HG03045 (cell line): ENCODE measurements around the gene GGPS1.
"Not testable (repeated sequence)": the region's sequence is repeated elsewhere in the genome, so short reads cannot be mapped to it uniquely, and the experiment has no call there.

ENCODE experiments used
- ATAC-seq: cut with Tn5 transposase; IDR thresholded peaks from one replicate; pipeline ENCODE4 v1.9.1; 2021; ENCODE audit warnings: mild to moderate bottlenecking, moderate library complexity; ENCODE audit not compliant: unreplicated experiment

The GGPS1 gene

GRCh38 chr1:235304549-235305451 lies 23.6 kb upstream of the GGPS1 start:
- ATAC-seq, result no peak

- no peak for ATAC-seq
Observed at GRCh38 chr1:235307158-235308124, 20.9 kb upstream of the GGPS1 start.

- ATAC-seq, result not testable (repeated sequence)
Observed at GRCh38 chr1:235309206-235309605, 19.2 kb upstream of the GGPS1 start.

- ATAC-seq, result no peak
Observed at GRCh38 chr1:235313262-235313661, 15.1 kb upstream of the GGPS1 start.

- ATAC-seq, result no peak
Observed at GRCh38 chr1:235313931-235314678, 14.3 kb upstream of the GGPS1 start.

GRCh38 chr1:235315173-235315572 lies 13.2 kb upstream of the GGPS1 start:
- ATAC-seq, result no peak

GRCh38 chr1:235315735-235316134 lies 12.6 kb upstream of the GGPS1 start:
- no peak for ATAC-seq

- ATAC-seq, result no peak
Observed at GRCh38 chr1:235317168-235317567, 11.2 kb upstream of the GGPS1 start.

GRCh38 chr1:235319255-235319654 lies 9.1 kb upstream of the GGPS1 start:
- no peak for ATAC-seq

- no peak for ATAC-seq
Observed at GRCh38 chr1:235320521-235321179, 7.7 kb upstream of the GGPS1 start.

- no peak for ATAC-seq
Observed at GRCh38 chr1:235324296-235324695, 4.1 kb upstream of the GGPS1 start.

- no peak for ATAC-seq
Observed at GRCh38 chr1:235325139-235325538, 3.2 kb upstream of the GGPS1 start.

GRCh38 chr1:235325854-235326253 lies 2.5 kb upstream of the GGPS1 start:
- no peak for ATAC-seq

GRCh38 chr1:235326719-235327558 lies 1.4 kb upstream of the GGPS1 start:
- no peak for ATAC-seq

- peak; percentile 19 for ATAC-seq
Observed at GRCh38 chr1:235327559-235328270, 655 bp upstream of the GGPS1 start, which contains the start of gene ARID4B. TSS of gene ARID4B (minus strand) at chr1:235328179. CDS start at chr1:235326919, 1,260 bp downstream.

- peak; percentile 28 for ATAC-seq
Observed at GRCh38 chr1:235329139-235329902, 951 bp downstream of the GGPS1 start.

GRCh38 chr1:235330918-235331285 lies 2.5 kb downstream of the GGPS1 start:
- no peak for ATAC-seq

GRCh38 chr1:235331401-235331800 lies 3.0 kb downstream of the GGPS1 start:
- no peak for ATAC-seq
